ENCODE measurements around the gene KIAA1958. TPM values are rescaled to one million over a fixed set of nuclear protein-coding genes. Genes with fewer than 3 reads are reported as not detected.

The KIAA1958 gene
- total and polyA plus RNA-seq, 9 donors, result 5.7 to 40.3 (median 24.1) TPM

DNA sequence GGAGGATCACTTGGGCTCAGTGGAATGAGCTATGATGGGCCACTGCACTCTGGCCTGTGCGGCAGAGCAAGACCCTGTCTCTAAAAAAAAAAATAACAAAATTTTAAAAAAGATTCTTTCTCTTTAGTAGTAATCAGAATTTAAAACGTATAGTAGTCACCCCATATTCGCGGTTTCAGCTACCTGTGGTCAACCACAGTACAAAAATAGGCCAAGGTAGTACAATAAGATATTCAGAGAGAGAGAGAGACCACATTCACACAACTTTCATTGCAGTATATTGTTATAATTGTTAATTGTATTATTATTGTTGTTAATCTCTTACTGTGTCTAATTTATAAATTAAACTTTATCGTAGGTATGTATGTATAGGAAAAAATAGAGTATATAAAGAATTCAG, 212.6 kb downstream of the KIAA1958 start:
- H3K4me3 ChIP-seq, result no peak overlapping the region
- WGBS, 3 donors, result 93 to 95% (median 94%) methylated on average over 5 of the region's 5 CpGs
- H3K27me3 ChIP-seq, result no peaks in the 10 kb centered on the region
- intact Hi-C loops (cut with DNase I), result no loop called here
- TF ChIP-seq POLR2A (IDR thresholded peaks at IDR 0.05) (no peak), EP300 (IDR thresholded peaks at IDR 0.05) (no peak), CTCF (IDR thresholded peaks at IDR 0.05) (no peak)
- no peaks in the 10 kb centered on the region for H3K9me3 ChIP-seq
- DNase-seq, result no peak
- no peaks in the 10 kb centered on the region for H3K36me3 ChIP-seq
- H3K4me1 ChIP-seq (ENCODE audit: insufficient read depth), result no peaks in the 10 kb centered on the region
- no peak overlapping the region for H3K27ac ChIP-seq

DNA sequence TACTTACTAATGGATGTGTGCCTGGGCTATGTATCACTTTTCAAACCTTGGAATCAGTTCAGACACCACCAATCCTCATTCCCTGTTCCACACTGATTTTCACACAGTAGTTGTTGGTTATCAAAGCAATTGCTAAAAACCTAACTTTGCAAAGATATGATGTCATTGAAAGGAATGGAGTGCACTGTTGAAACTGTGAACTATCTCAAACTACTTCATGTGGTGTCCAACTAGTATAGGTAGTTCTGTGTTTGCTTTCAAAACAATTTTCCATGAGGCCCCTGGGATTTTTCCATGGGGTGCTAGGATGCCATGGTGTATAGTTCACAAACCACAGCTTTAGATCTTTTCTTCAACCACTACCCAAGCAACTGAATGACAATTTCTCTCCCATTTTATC, 213.5 kb downstream of the KIAA1958 start:
- intact Hi-C loops (cut with DNase I), result loop anchor here in 1 of 4 donors (10.0 kb wide), 1 partner anchor 325 kb away; no protein-coding TSS in a partner anchor
- DNase-seq, result no peak
- TF ChIP-seq CTCF (IDR thresholded peaks at IDR 0.05) (no peak), EP300 (IDR thresholded peaks at IDR 0.05) (no peak), POLR2A (IDR thresholded peaks at IDR 0.05) (no peak)
- H3K4me3 ChIP-seq, result no peak overlapping the region
- H3K27ac ChIP-seq, result no peak overlapping the region
- H3K36me3 ChIP-seq, result no peaks in the 10 kb centered on the region
- no peaks in the 10 kb centered on the region for H3K27me3 ChIP-seq
- H3K4me1 ChIP-seq (ENCODE audit: insufficient read depth), result no peaks in the 10 kb centered on the region
- H3K9me3 ChIP-seq, result no peaks in the 10 kb centered on the region

GRCh38 chr9:112703304-112703703, 216.7 kb downstream of the KIAA1958 start:
- Histone ChIP-seq H3K36me3 (no peaks in the 10 kb centered on the region), H3K9me3 (no peaks in the 10 kb centered on the region), H3K27ac (no peak overlapping the region), H3K27me3 (no peaks in the 10 kb centered on the region), H3K4me1 (ENCODE audit: insufficient read depth) (peaks cover 2% of the 10 kb centered on the region), H3K4me3 (no peak overlapping the region)
- 85 to 92% (median 90%) methylated on average over 2 of the region's 2 CpGs for WGBS, 3 donors
- DNase-seq, result no peak
- intact Hi-C loops (cut with DNase I), result loop anchor here in 1 of 4 donors (10.0 kb wide), 1 partner anchor 329 kb away; no protein-coding TSS in a partner anchor
- TF ChIP-seq EP300 (IDR thresholded peaks at IDR 0.05), result no peak
- TF ChIP-seq POLR2A (IDR thresholded peaks at IDR 0.05), result no peak

DNA sequence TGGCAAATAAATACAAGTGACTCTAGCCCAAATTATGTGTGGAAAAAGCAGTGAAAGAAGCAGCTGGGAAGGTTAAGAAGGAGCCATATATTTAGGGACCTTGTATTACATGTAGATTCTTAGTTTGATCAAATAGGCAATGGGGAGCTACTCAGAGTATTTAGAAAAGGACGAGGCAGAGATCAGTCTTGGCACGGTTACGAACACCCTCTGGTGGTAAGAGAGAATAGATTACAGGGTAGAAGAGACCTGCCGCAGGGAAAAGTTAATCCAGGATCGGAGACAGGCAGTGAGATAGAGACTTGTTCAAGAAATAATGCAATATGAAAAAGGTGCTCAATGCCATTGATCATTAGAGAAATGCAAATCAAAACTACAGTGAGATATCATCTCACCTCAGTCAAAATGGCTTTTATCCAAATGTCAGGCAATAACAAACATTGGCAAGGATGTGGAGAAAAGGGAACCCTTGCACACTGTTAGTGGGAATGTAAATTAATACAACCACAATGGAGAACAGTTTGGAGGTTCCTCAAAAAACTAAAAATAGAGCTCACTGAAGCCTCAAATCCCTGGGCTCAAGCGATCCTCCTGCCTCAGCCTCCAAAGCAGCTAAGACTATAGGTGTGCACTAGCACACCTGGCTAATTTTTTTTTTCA, 219.3 kb downstream of the KIAA1958 start:
- intact Hi-C loops (cut with DNase I), result loop anchor here in 1 of 4 donors (10.0 kb wide), 1 partner anchor 331 kb away; no protein-coding TSS in a partner anchor
- DNase-seq, result peak in 4 of 5 donors; percentile 38 to 71 (median 57)
- H3K27ac ChIP-seq, result no peak overlapping the region
- TF ChIP-seq CTCF (IDR thresholded peaks at IDR 0.05) (peak; percentile 31 to 56 (median 35)), POLR2A (IDR thresholded peaks at IDR 0.05) (no peak)
- H3K4me3 ChIP-seq, result no peak overlapping the region
- H3K9me3 ChIP-seq, result no peaks in the 10 kb centered on the region
- no peaks in the 10 kb centered on the region for H3K27me3 ChIP-seq
- 26 to 41% (median 28%) methylated on average over 6 of the region's 6 CpGs for WGBS, 3 donors
- H3K36me3 ChIP-seq, result no peaks in the 10 kb centered on the region
- H3K4me1 ChIP-seq (ENCODE audit: insufficient read depth), result peaks cover 2% of the 10 kb centered on the region

DNA sequence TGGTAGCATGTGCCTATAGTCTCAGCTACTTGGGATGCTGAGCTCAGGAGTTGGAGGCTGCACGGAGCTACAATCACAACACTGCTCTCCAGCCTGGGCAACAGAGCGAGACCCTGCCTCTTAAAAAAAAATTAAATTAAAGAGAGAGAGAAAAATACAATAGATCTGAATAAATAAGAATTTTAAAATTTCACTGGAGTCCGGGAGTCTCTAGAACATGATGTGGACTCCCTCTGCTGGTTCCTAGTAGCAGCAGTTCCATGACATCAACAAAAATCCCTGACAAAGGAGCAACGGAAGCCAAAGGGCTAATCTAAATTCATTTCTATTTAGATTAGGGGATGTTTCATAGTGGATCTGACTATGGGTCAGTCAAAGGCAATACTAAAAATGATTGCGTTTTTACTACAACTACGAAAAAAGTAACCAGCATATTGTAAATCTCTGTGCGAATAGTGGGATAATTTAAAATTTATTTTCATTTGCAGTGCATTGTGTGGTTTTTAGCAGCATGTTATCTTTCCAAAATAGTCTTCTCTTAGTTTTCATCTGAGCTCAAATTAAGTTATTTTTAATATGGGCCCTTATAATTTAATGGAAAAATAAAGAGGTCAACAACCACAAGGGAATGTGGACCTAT, 224.5 kb downstream of the KIAA1958 start:
- Histone ChIP-seq H3K36me3 (no peaks in the 10 kb centered on the region), H3K4me1 (ENCODE audit: insufficient read depth) (no peaks in the 10 kb centered on the region), H3K27me3 (no peaks in the 10 kb centered on the region), H3K27ac (no peak overlapping the region), H3K9me3 (no peaks in the 10 kb centered on the region), H3K4me3 (no peak overlapping the region)
- peak in 1 of 5 donors; percentile 25 for DNase-seq
- intact Hi-C loops (cut with DNase I), result loop anchor here in 2 of 4 donors (5.0 to 10.0 kb wide), 2 partner anchors 616 to 624 kb away; no protein-coding TSS in a partner anchor
- no peak for TF ChIP-seq EP300 (IDR thresholded peaks at IDR 0.05)
- peak in 2 of 3 donors; percentile 36 to 40 for TF ChIP-seq CTCF (IDR thresholded peaks at IDR 0.05)
- WGBS, 3 donors, result 24 to 51% (median 36%) methylated on average over 7 of the region's 7 CpGs
